C4-2B (cell line): ENCODE data around the gene CDKN2AIP.
"Not testable (repeated sequence)": the region's sequence is repeated elsewhere in the genome, so short reads cannot be mapped to it uniquely, and the experiment has no call there.

ENCODE experiments used
- H3K27ac ChIP-seq: fragments of 450-650 bp; 2 replicates; pipeline ENCODE4 v1.5.1; 2017
- ZFX ChIP-seq: fragments of 450-650 bp; IDR thresholded peaks from 2 replicates; pipeline ENCODE4 v1.6.1; 2017
- TF ChIP-seq, protein P1 (sequence below): fragments of 450-650 bp; conservative IDR thresholded peaks from 2 replicates; pipeline ENCODE4 v1.5.1; 2017; ENCODE audit warnings: mild to moderate bottlenecking

Gene CDKN2AIP

DNA sequence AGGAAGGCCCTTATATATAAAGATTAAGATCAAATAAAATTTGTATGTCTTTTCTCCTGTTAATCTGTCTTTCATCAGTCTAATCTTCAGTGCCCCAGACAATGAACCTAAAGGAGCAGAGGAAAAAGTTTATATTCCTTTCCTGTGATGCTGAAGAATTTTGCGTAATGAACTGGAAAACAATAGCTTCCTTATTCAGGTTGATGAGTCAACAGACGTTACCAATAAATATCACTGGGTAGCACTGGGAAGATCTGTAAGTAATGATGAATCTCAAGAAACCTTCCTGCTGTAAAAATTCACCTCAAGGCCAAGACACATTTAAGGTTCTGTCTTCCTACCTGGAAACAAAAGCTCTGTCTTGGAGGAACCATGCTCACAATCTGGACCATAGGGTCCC, 25.5 kb downstream of the CDKN2AIP start:
- no peak for TF ChIP-seq ZFX
- TF ChIP-seq, protein P1, sequence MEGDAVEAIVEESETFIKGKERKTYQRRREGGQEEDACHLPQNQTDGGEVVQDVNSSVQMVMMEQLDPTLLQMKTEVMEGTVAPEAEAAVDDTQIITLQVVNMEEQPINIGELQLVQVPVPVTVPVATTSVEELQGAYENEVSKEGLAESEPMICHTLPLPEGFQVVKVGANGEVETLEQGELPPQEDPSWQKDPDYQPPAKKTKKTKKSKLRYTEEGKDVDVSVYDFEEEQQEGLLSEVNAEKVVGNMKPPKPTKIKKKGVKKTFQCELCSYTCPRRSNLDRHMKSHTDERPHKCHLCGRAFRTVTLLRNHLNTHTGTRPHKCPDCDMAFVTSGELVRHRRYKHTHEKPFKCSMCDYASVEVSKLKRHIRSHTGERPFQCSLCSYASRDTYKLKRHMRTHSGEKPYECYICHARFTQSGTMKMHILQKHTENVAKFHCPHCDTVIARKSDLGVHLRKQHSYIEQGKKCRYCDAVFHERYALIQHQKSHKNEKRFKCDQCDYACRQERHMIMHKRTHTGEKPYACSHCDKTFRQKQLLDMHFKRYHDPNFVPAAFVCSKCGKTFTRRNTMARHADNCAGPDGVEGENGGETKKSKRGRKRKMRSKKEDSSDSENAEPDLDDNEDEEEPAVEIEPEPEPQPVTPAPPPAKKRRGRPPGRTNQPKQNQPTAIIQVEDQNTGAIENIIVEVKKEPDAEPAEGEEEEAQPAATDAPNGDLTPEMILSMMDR = no peak
- no peak overlapping the region for H3K27ac ChIP-seq

DNA sequence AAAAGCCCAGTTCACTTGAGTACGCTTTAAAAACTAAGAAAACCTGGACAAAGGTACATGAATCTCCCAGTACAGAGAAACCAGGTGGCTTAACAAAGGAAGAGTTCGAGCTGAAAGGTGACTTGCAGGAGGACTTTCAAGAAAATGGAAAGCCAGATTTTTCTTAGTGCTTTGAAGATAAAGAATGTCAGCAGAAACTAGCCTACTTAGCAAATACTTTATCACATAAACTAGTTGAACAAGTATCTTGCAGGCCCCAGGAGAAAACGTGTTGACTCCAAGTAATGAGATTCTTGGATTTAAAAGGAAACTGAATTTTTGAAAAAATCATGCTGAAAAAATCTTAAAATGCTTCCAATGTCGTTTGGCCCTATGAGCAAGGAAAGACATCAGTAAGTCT, 26.4 kb downstream of the CDKN2AIP start:
- no peak overlapping the region for H3K27ac ChIP-seq
- TF ChIP-seq ZFX = no peak
- TF ChIP-seq, protein P1 = no peak

DNA sequence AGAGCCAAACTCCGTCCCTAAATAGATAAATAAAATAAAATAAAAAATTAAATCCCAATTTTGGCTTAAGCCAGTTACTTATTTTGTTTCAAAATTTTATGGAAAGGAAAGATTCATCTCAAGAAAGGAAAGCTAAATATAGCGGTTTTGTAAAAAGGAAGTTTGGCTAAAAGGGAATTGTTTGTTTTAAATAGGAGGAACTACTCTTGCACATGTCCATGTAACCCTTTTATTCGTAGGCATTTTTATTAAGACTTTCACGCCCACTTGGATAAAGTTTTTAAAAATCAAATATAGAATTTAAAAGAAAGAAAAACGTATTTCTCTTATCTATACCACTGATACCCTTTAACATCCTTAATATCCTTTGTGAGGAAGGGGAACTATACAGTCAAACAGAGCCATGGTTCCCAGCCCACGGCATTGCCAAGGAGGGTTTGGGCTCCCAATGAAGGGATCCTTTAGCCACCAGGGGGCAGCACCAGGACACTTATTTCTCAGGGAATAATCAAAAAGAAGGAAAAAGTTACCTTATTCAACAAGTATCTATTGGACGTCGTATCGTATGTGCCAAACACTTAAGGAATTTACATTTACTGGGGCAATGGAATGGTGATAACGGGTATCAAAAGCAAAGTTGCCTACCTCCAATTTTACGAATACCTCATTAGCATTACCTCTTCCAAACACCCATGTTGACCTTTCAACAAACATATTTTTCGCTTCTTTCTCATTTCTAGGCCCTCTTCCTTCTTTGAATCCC, 27.7 kb downstream of the CDKN2AIP start:
- no peak overlapping the region for H3K27ac ChIP-seq
- TF ChIP-seq, protein P1 = peak; percentile 84
- no peak for TF ChIP-seq ZFX

DNA sequence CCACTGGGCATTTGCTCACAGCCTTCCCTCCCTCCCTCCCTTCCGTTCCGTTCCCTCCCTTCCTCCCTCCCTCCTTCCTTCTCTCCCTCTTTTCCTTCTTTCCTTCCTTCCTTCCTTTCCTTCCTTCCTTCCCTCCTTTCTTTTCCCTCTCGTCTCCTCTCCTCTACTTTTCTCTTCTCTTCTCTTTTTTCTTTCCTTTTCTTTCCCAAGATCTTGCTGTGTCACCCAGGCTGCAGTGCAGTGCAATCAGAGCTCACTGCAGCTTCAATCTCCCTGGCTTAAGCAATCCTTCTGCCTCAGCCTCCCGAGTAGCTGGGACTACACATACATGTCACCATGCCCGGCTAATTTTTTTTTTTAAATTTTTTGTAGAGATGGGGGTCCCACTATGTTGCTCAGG, 33.7 kb downstream of the CDKN2AIP start:
- TF ChIP-seq ZFX = no peak
- TF ChIP-seq, protein P1 = no peak
- no peak overlapping the region for H3K27ac ChIP-seq

DNA sequence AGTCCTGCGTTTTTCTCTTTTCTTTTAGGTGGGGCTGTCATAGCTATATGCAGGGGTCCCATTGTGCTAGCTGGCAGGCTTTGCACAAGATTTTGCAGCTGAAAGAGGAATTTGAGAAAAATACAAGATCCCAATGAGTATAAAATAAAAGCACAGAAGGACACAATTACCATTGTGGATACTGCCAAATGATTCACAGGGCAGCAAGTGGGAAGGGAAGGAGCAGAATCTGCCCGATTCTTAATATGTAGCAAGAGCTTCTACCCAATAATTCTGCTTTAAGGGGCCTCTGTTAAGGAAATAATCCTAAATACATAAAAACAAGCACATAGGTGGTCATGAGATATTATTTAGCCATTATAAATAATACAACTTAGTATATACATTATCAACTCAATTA, 34.5 kb downstream of the CDKN2AIP start:
- TF ChIP-seq, protein P1 = no peak
- no peak for TF ChIP-seq ZFX

DNA sequence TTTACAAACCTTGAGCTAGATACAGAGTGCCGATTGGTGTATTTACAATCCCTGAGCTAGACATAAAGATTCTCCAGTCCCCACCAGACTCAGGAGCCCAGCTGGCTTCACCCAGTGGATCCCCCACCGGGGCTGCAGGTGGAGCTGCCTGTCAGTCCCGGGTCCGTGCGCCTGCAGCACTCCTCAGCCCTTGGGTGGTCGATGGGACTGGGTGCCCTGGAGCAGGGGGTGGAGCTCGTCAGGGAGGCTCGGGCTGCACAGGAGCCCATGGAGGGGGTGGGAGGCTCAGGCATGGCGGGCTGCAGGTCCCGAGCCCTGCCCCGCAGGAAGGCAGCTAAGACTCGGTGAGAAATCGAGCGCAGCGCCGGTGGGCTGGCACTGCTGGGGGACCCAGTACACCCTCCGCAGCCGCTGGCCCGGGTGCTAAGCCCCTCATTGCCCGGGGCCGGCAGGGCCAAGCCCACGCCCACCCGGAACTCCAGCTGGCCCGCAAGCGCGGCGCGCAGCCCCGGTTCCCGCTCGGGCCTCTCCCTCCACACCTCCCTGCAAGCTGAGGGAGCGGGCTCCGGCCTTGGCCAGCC, 38.2 kb downstream of the CDKN2AIP start:
- not testable (repeated sequence) for H3K27ac ChIP-seq

More for the DNA sequence above, 34.5 kb downstream of the CDKN2AIP start:
- no peak overlapping the region for H3K27ac ChIP-seq

DNA sequence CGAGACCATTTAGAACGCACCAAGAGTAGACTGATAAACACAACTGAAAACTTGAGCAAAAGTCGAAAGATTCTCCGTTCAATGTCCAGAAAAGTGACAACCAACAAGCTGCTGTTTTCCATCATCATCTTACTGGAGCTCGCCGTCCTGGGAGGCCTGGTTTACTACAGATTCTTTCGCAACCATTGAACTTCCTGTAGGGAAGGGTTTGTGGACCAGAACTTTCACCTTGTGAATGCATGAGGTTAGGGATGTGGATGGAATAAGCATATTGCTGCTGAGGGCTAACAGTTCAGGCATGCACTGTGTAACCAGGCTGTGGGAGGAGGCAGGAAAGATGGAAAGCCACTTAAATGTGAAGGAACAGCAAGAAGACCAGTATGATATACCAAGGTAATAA, 39.6 kb downstream of the CDKN2AIP start:
- TF ChIP-seq, protein P1 = no peak
- no peak for TF ChIP-seq ZFX
- H3K27ac ChIP-seq = no peak overlapping the region
